AG04449 (cell line): ENCODE data around the gene KAZN.

Experiments used
- CTCF ChIA-PET: fragments of 350-600 bp; formaldehyde crosslinking; extraction: SDS; loops from one replicate; lab custom pipeline; 2021; ENCODE audit warnings: antibody characterized with exemption; lab: Yijun Ruan, JAX
- POLR2A ChIA-PET: fragments of 400-600, 350-600 bp; formaldehyde crosslinking; extraction: SDS; loops from one replicate; lab custom pipeline; 2020; ENCODE audit warnings: antibody characterized with exemption, inconsistent platforms; lab: Yijun Ruan, JAX
- DNase-seq: peaks from one replicate; pipeline ENCODE4 v3.0.0-alpha.2; 2010; ENCODE audit warnings: low read depth, low spot score
- H3K4me3 ChIP-seq: 2 replicates; pipeline ENCODE4 v1.5.1; 2011; ENCODE audit warnings: low read depth, mild to moderate bottlenecking, control low read depth, low read length
- TF ChIP-seq, protein P1 (sequence below): IDR thresholded peaks from one replicate; pipeline ENCODE4 v1.5.1; 2011; ENCODE audit warnings: mild to moderate bottlenecking, moderate library complexity, low read length, control low read depth, inconsistent platforms; ENCODE audit not compliant: insufficient read depth; ENCODE audit errors: missing control alignments

The KAZN gene

DNA sequence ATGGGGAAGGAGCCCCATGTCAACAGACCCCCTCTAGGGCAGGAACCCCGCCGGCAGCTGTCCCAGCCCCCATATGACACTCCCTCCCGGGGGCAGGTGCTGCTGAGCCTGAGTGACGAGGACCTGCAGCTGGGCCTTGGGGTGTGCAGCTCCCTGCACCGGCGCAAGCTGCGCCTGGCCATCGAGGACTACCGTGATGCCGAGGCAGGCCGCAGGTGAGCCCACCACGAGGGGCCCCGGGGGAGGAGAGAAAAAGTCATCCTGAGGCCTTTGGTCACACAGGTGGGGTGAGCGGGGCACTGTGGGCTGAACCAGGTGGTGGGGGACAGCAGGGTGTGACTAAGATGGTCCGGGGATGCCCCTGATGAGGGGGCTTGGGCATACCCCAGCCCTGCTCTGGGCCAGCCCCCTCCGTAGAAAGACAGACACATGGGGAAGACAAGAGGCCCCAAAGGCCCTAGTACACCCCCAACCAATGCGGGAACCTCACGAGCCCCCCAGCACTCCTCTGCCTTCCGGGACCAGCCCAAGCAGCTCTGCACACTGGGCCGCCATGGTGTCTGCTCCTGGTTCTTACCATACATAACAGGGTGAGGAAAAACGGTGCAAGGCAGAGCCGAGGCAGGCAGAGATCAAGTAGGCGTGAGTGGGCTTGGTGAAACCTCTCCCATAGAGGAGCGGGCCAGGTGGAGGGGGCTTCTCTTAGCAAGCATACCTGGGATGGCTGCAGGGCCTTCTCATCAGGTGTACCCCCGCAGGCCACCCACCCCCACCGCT is 496.4 kb downstream of the KAZN start:
- DNase-seq: no peak
- TF ChIP-seq, protein P1, sequence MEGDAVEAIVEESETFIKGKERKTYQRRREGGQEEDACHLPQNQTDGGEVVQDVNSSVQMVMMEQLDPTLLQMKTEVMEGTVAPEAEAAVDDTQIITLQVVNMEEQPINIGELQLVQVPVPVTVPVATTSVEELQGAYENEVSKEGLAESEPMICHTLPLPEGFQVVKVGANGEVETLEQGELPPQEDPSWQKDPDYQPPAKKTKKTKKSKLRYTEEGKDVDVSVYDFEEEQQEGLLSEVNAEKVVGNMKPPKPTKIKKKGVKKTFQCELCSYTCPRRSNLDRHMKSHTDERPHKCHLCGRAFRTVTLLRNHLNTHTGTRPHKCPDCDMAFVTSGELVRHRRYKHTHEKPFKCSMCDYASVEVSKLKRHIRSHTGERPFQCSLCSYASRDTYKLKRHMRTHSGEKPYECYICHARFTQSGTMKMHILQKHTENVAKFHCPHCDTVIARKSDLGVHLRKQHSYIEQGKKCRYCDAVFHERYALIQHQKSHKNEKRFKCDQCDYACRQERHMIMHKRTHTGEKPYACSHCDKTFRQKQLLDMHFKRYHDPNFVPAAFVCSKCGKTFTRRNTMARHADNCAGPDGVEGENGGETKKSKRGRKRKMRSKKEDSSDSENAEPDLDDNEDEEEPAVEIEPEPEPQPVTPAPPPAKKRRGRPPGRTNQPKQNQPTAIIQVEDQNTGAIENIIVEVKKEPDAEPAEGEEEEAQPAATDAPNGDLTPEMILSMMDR: no peak
- CTCF ChIA-PET: no interaction called here
- POLR2A ChIA-PET: no interaction called here
- no peak overlapping the region for H3K4me3 ChIP-seq

DNA sequence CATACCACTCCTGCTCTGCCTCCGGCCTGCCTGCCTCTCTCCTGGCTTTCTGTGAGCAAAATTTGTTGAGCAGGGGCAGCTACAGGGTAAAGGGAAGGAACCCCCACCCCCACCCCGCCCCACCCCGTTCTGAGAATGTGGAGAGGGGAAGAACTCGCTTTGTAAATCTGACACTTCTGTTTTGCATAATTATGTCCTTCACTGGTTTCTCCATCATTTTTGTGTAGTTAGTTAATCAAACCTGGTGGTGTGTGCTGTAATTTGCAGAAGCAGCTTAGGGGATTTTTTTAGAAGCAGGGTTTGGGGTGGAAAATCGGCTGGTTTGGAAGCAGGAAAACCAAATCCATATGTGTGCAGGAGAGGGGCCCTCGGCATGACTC is 497.0 kb downstream of the KAZN start:
- ChIA-PET POLR2A (no interaction called here), CTCF (no interaction called here)
- H3K4me3 ChIP-seq: no peak overlapping the region
- no peak for DNase-seq
- TF ChIP-seq, protein P1: no peak

DNA sequence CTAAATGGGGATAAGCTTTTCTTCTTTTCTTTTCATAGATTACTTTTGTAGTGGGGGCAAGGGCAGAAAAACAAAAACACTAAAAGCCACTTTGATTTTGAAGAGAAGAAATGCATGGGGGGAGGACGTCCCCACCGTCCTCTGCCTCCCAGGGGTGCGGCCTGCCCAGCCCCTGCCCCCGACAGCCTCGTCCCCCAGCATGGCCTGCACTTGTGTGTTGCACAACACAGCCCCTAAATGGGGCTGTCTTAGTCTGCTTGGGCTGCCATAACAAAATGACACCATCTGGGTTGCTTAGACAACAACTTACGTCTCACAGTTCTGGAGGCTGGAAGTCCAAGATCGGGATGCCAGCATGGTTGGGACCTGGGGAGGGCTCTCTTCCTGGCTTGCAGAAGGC is 497.8 kb downstream of the KAZN start:
- ChIA-PET CTCF (no interaction called here), POLR2A (no interaction called here)
- DNase-seq: no peak
- H3K4me3 ChIP-seq: no peak overlapping the region
- TF ChIP-seq, protein P1: no peak

DNA sequence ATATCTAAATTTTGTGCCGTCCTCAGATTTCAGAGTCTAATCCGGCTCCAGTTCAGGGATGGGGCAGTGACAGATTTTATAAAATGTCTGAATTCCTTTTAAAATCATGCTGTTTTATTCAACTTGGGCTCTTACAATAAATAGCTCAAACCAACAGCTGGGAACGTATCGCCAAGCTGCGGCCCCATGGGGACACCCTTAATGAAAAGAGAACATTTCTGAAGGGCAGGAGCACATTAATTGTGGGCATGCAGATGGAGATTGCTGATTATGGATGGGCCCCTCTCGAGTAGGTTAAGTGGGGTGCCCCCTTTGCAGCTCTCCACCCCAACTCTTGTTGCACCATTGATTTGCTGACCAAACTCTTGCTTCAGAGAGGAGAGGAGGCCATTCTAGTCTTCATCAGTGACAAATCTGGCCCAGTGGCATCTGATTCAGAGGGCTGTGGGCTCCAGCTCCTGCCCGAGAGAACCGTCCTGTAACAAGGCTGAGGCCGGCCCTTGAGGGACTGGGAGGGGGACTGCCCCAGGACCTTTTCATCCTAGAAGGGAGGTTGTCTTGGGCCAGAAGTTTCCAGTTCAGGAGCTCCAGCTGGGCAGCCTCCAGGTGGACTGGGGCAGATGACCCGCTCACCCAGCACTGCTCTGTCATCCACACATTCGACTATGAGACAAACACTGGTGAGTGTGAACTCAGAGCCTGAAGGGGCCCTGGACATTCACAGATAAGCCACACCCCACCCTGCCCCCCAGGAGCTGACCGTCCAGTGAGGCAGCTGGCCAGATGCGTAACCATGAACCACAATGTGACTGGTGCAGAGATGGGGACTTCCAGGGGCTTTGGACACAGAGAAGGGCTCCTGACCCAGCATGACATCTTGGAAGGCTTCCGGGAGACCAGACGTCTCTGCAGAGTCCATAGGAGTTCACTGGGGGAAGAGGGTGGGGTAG is 500.0 kb downstream of the KAZN start:
- no peak for DNase-seq
- ChIA-PET POLR2A (no interaction called here), CTCF (interaction anchor here (0.7 to 3.7 kb wide), 12 partner anchors 9 to 494 kb away, joined by 3 to 16 read pairs (median 4); no protein-coding TSS in a partner anchor)
- no peak overlapping the region for H3K4me3 ChIP-seq
- TF ChIP-seq, protein P1: no peak

DNA sequence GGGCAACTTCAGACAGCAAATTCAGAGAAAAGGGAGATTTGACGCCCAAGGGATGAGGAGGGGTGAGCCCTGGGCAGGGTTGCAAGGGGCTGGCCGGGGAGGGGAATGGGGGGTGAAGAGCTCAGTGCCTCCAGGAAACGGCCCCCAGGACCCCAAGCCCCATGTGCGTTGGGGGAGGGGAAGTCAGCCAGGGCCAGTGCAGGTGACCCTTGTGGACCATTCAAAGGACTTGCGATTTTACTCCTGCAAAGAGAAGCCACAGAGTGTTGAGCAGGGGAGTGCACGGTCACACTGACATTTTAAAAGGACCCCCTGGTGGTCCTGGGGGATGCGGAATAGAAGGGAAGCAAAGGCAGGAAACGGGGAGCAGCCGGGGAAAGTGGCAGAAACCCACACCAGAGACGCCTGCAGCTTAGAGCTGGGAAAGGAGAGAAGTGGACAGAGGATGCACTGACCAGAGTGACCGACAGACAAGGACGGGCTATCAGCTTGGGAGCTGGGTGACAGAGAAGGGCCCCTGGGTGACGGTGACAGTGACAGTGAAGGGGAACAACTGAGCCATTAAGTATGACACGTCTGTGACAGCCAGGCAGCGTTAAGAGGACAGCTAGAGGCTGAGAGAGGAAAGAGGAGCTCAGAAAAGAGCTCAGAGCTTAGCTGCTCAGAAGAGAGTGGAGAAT is 501.1 kb downstream of the KAZN start:
- TF ChIP-seq, protein P1: no peak
- ChIA-PET CTCF (interaction anchor here (0.7 to 3.7 kb wide), 11 partner anchors 8 to 495 kb away, joined by 3 to 16 read pairs (median 5); no protein-coding TSS in a partner anchor), POLR2A (no interaction called here)
- H3K4me3 ChIP-seq: no peak overlapping the region
- DNase-seq: no peak
